Measurements from ENCODE around the gene ALDOC.
"Not testable (repeated sequence)": the region's sequence is repeated elsewhere in the genome, so short reads cannot be mapped to it uniquely, and the experiment has no call there.

The ALDOC gene

GRCh38 chr17:28576758-28577465, at the start of gene ALDOC:
TSS of gene ALDOC (minus strand) at chr17:28576895. CDS start at chr17:28575532, 1,363 bp downstream.
- ATAC-seq (peak; percentile 89), DNase-seq (ENCODE audit: low spot score in 2 of 2) (peak; percentile 95 to 96)
- H3K36me3 Mint-ChIP-seq, result peaks cover 73% of the 10 kb centered on the region
- peak within 1 kb of the TSS; percentile 77 for H3K27ac Mint-ChIP-seq
- peaks cover 70% of the 10 kb centered on the region for H3K4me1 Mint-ChIP-seq
- H3K9me3 Mint-ChIP-seq, result no peaks in the 10 kb centered on the region
- H3K4me3 Mint-ChIP-seq, result peak within 1 kb of the TSS; percentile 89

DNA sequence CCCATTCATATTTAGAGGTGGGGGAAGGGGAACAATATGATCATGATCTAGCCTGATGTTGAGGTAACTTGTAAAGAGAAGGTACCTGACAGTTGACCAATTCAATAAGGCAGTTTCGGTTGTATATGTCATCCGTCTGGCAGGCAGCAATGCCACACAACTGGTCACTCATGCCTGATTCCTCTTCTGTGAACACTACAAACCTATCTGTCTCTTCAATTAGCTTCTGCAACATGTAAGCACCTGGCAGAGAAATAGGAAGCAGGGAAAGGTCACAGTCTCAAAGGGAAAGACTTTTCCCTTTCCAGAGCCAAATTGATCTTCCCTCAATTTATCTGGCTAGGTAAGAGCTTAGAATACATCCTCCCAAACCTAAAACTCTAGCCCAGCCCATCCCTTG, 47.5 kb upstream of the ALDOC start:
- no peak overlapping the region for H3K27ac Mint-ChIP-seq
- H3K36me3 Mint-ChIP-seq, result peaks cover 100% of the 10 kb centered on the region
- no peak for ATAC-seq
- DNase-seq (ENCODE audit: low spot score in 2 of 2), result no peak
- no peaks in the 10 kb centered on the region for H3K9me3 Mint-ChIP-seq
- H3K4me1 Mint-ChIP-seq, result peaks cover 12% of the 10 kb centered on the region
- H3K4me3 Mint-ChIP-seq, result no peak overlapping the region

- ATAC-seq, result no peak
- no peak for DNase-seq (ENCODE audit: low spot score in 2 of 2)
- Mint-ChIP-seq H3K36me3 (peaks cover 100% of the 10 kb centered on the region), H3K4me3 (no peak overlapping the region), H3K27ac (no peak overlapping the region), H3K9me3 (no peaks in the 10 kb centered on the region), H3K4me1 (peaks cover 12% of the 10 kb centered on the region)
Observed at GRCh38 chr17:28623696-28624095, 47.0 kb upstream of the ALDOC start.

DNA sequence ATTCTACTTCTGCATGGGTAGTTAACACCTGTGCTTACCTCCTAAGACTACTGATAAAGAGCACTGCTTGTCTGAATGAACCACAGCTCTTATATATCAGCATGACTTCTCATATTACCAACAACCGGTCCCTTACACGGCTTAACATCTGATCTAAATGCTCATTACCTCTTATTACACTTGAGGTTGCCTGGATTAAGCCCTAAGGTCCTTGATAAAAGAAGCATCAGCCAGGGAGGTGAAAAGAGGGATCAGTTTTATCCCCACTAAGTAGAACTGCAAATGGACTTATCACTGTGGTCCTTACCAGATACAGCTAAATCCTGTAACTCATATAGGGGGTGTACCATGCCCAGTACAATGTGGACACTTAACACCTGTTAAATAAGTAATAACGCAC, 45.5 kb upstream of the ALDOC start:
- DNase-seq (ENCODE audit: low spot score in 2 of 2), result no peak
- H3K27ac Mint-ChIP-seq, result no peak overlapping the region
- H3K36me3 Mint-ChIP-seq, result peaks cover 100% of the 10 kb centered on the region
- no peak overlapping the region for H3K4me3 Mint-ChIP-seq
- ATAC-seq, result no peak
- H3K4me1 Mint-ChIP-seq, result peaks cover 12% of the 10 kb centered on the region
- H3K9me3 Mint-ChIP-seq, result no peaks in the 10 kb centered on the region

GRCh38 chr17:28620010-28620409, 43.3 kb upstream of the ALDOC start:
- Mint-ChIP-seq H3K4me1 (peaks cover 5% of the 10 kb centered on the region), H3K9me3 (no peaks in the 10 kb centered on the region), H3K27ac (no peak overlapping the region), H3K36me3 (peaks cover 100% of the 10 kb centered on the region), H3K4me3 (no peak overlapping the region)
- ATAC-seq (no peak), DNase-seq (ENCODE audit: low spot score in 2 of 2) (no peak)

DNA sequence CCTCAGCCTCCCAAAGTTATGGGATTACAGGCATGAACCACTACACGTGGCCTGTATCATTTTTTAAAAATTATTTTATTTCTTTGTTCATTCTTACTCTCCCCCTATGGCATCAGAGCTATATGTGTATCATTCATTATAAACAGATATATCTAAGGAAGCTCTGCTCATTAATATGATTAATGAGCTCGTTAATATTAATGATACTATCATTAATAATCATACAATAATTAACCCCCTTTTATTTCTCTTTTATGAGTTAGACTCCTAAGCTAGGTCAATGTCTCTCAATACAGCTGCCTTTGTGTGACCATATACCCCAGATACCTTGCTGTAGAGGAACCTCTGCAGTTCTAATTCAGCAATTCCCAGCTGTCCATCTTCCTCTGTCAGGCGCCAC, 41.8 kb upstream of the ALDOC start:
- Mint-ChIP-seq H3K9me3 (no peaks in the 10 kb centered on the region), H3K27ac (no peak overlapping the region), H3K36me3 (peaks cover 98% of the 10 kb centered on the region), H3K4me3 (no peak overlapping the region), H3K4me1 (no peaks in the 10 kb centered on the region)
- DNase-seq (ENCODE audit: low spot score in 2 of 2), result no peak
- no peak for ATAC-seq

- DNase-seq (ENCODE audit: low spot score in 2 of 2), result no peak
Observed at GRCh38 chr17:28616281-28616680, 39.6 kb upstream of the ALDOC start.

GRCh38 chr17:28615260-28615940, 38.7 kb upstream of the ALDOC start:
- Mint-ChIP-seq H3K4me1 (no peaks in the 10 kb centered on the region), H3K27ac (peak overlapping the region; percentile 52), H3K9me3 (no peaks in the 10 kb centered on the region), H3K4me3 (no peak overlapping the region), H3K36me3 (peaks cover 96% of the 10 kb centered on the region)
- no peak for ATAC-seq
- DNase-seq (ENCODE audit: low spot score in 2 of 2), result no peak

More at GRCh38 chr17:28616281-28616680, 39.6 kb upstream of the ALDOC start:
- Mint-ChIP-seq H3K9me3 (no peaks in the 10 kb centered on the region), H3K27ac (peak overlapping the region; percentile 52), H3K4me3 (no peak overlapping the region), H3K4me1 (no peaks in the 10 kb centered on the region), H3K36me3 (peaks cover 97% of the 10 kb centered on the region)
- no peak for ATAC-seq

- Mint-ChIP-seq H3K4me1 (no peaks in the 10 kb centered on the region), H3K9me3 (no peaks in the 10 kb centered on the region), H3K27ac (peak within 1 kb of the TSS; percentile 48), H3K4me3 (no peak within 1 kb of the TSS), H3K36me3 (peaks cover 96% of the 10 kb centered on the region)
- DNase-seq (ENCODE audit: low spot score in 2 of 2) (no peak), ATAC-seq (no peak)
Observed at GRCh38 chr17:28613931-28614381, 37.3 kb upstream of the ALDOC start, which contains the start of gene RSKR. TSS of gene RSKR (minus strand) at chr17:28614185. CDS start at chr17:28614161, 24 bp downstream.

DNA sequence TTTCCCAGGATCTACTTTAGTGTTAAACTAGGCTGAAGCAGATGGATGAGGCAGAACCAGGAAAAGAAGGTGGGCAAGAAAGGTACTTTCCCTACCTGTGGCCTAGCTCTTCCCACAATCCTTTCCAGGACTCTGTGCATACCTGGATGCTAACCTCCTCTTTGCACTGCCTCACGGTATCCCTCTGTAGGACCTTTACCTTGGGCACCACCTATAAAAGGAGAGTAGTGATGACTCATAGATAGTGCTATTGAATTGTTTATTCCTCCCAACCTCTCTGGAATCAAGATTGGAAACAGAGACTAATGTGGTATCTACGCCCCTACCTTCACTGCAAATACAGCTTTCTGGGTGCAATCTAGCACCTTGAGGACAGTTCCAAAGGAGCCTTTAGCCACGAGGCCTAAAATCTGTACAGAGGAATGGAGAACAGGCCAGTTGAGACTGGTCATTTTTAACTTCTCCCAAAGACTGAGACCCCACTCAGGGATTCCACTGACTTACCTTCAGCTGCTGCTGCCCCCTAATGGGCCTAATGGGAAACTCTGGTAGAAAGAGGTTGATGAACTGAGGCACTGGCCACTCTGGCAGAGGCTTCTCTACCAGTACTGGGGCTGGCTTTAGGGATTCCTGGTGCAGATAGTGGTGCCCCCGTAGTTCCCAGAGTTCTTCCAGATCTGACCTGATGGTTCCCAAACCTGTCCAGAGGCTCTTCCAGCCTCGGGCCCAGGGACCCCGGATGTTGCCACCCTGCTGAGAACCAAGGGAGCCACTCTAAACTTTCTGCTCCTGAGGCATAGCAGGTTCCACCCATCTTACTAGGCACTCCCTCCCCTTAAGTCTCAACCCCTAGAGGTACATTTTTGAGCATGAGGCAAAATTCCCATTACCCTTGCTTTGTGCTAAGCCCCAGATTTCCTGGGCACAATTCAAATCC, 36.5 kb upstream of the ALDOC start:
- ATAC-seq (peak; percentile 63), DNase-seq (ENCODE audit: low spot score in 2 of 2) (no peak)
- peaks cover 96% of the 10 kb centered on the region for H3K36me3 Mint-ChIP-seq
- H3K4me1 Mint-ChIP-seq, result no peaks in the 10 kb centered on the region
- H3K9me3 Mint-ChIP-seq, result no peaks in the 10 kb centered on the region
- H3K4me3 Mint-ChIP-seq, result no peak overlapping the region
- peak overlapping the region; percentile 48 for H3K27ac Mint-ChIP-seq

- DNase-seq (ENCODE audit: low spot score in 2 of 2), result no peak
- Mint-ChIP-seq H3K36me3 (peaks cover 96% of the 10 kb centered on the region), H3K4me3 (no peak overlapping the region), H3K27ac (peak overlapping the region; percentile 48), H3K4me1 (no peaks in the 10 kb centered on the region), H3K9me3 (no peaks in the 10 kb centered on the region)
- ATAC-seq, result no peak
Observed at GRCh38 chr17:28612531-28612930, 35.8 kb upstream of the ALDOC start.

GRCh38 chr17:28610376-28610775, 33.7 kb upstream of the ALDOC start:
- Mint-ChIP-seq H3K27ac (peak overlapping the region; percentile 48), H3K4me3 (no peak overlapping the region), H3K4me1 (no peaks in the 10 kb centered on the region), H3K36me3 (peaks cover 85% of the 10 kb centered on the region), H3K9me3 (no peaks in the 10 kb centered on the region)
- ATAC-seq (no peak), DNase-seq (ENCODE audit: low spot score in 2 of 2) (no peak)

DNA sequence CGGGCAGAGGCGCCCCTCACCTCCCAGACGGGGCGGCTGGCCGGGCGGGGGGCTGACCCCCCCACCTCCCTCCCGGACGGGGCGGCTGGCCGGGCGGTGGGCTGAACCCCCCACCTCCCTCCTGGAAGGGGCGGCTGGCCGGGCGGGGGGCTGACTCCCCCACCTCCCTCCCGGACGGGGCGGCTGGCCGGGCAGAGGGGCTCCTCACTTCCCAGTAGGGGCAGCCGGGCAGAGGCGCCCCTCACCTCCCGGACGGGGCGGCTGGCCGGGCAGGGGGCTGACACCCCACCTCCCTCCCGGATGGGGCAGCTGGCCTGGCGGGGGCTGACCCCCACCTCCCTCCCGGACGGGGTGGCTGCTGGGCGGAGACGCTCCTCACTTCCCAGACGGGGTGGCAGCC, 27.3 kb upstream of the ALDOC start:
- not testable (repeated sequence) for DNase-seq (ENCODE audit: low spot score in 2 of 2); H3K27ac Mint-ChIP-seq; ATAC-seq; H3K4me3 Mint-ChIP-seq; H3K4me1 Mint-ChIP-seq; H3K9me3 Mint-ChIP-seq
- H3K36me3 Mint-ChIP-seq, result peaks cover 42% of the 10 kb centered on the region

- H3K9me3 Mint-ChIP-seq, result no peaks in the 10 kb centered on the region
- H3K27ac Mint-ChIP-seq, result peak overlapping the region; percentile 98
- H3K4me3 Mint-ChIP-seq, result peak overlapping the region; percentile 94
- peaks cover 58% of the 10 kb centered on the region for H3K36me3 Mint-ChIP-seq
- DNase-seq (ENCODE audit: low spot score in 2 of 2) (peak; percentile 56 to 85), ATAC-seq (peak; percentile 88)
- peaks cover 26% of the 10 kb centered on the region for H3K4me1 Mint-ChIP-seq
Observed at GRCh38 chr17:28599311-28600184, 22.9 kb upstream of the ALDOC start.
